LNCAP (cell line): Measurements from ENCODE around the gene LRIG1.

Experiments
- CTCF ChIP-seq: fragments of 450-650 bp; IDR thresholded peaks from 2 replicates; pipeline ENCODE4 v1.5.1; 2017; ENCODE audit warnings: mild to moderate bottlenecking

LRIG1 gene

DNA sequence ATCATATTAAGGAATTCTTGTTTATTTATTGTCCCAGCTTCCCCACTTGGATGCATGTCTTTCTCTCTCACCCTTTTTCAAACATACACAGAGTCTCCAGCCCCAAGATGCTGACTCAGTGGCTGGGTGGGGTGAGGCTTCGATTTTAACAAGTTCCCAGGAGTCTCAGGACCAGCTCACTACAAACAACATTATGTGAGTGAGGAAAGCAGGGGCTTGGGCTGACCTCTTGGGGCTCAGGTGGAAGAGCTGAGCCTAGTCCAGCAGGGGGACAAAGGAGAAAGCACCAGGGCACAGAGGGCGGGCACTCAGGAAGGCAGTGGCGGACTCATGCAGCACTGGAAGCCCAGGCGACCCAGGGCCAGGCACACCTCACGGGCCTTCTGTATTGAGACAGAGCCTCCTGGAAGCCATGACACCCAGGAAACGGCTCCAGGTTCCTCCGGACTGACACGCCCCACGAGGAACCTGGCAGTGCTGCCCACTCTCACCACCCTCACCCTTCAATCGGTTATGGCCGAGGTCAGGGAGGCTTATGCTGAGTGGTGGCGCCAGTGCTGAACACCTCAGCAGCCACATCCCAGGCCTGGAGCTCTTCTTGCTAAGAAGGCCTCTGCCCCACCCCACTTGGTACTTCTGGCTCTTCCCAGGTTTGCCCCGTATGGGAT, 97.4 kb downstream of the LRIG1 start:
- no peak for TF ChIP-seq CTCF

GRCh38 chr3:66402596-66403290, 98.1 kb downstream of the LRIG1 start:
- TF ChIP-seq CTCF = no peak

DNA sequence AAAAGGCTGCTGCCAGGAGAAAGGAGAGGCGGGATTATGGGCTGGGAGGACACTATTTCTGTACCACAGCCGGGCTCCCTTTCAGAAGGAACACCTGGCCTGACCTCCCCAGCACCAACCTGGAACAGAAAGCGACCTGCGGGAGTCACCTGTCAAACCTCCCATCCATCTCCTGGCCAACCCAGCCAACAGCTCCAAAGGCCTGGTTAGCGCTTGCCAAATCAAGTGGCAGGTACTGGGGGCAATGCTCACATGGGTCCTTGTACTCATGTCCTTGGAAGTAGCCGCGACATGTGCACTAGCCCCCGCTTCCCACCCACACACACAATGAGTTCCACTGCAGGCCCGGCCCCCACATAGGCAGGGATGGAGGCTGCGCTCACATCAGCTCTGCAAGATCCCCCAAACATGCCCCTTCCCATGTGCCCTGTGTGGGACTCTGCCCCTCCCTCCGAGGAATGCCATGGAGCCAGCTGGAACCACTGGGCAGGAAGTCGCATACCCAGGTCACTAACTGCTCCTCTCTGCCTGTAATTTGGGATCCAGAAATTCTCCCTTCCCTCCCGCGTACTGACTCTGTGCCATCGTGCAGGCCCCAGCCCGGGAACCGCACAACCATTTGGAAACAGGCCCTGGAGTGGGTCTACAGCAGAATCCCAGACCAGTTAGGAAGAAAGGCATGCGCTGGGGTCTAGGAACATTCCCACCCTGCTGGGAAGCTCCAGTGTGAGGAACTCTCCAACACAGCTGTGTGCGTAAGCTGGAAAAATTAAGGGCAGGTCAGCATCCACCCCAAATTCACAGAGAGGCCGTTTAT, 98.9 kb downstream of the LRIG1 start:
- TF ChIP-seq CTCF = no peak

- TF ChIP-seq CTCF = no peak
Measured at GRCh38 chr3:66401157-66401550, 99.7 kb downstream of the LRIG1 start.

- TF ChIP-seq CTCF = no peak
Measured at GRCh38 chr3:66400411-66401156, 100.2 kb downstream of the LRIG1 start.

- TF ChIP-seq CTCF = no peak
Measured at GRCh38 chr3:66399529-66400232, 101.1 kb downstream of the LRIG1 start.
